ENCODE results near the gene TENM4.

Gene TENM4

DNA sequence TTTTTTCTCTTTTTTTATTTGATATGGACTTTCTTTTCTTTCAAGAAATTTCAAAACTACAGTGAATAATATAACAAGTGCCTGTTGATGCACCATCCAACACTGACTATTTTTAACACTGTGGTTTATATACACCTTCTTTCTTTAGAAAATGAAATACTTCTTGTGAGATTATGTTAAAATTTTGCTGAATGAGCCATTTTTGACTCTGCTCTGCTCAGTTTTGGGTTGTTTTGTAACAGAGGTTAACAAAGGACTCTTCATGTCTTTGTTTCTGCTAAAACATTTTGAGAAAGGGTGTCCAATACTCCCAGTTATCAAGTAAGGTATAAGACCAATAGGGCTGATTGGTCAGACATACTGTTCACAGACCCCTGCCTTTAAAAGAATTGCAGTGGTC, 44.0 kb upstream of the TENM4 start:
- CTCF ChIA-PET: interaction anchor here (0.6 to 1.3 kb wide), 3 partner anchors 8 to 305 kb away, joined by 3 to 5 read pairs (median 4); no protein-coding TSS in a partner anchor
- no peaks in the 10 kb centered on the region for H3K4me1 ChIP-seq (ENCODE audit: control insufficient read depth, insufficient read depth, low read length)
- POLR2A ChIA-PET: no interaction called here
- no peaks in the 10 kb centered on the region for H3K36me3 ChIP-seq (ENCODE audit: control insufficient read depth in 2 of 2, insufficient read depth in 1 of 2, low read length in 2 of 2)
- H3K4me3 ChIP-seq (ENCODE audit: low read depth, low read length): no peak overlapping the region
- no peak overlapping the region for H3K27ac ChIP-seq (ENCODE audit: extremely low read depth, low read depth, low read length)
- TF ChIP-seq SP3 (tag by site-specific recombination; IDR thresholded peaks at IDR 0.05): no peak
- TF ChIP-seq, protein P1, sequence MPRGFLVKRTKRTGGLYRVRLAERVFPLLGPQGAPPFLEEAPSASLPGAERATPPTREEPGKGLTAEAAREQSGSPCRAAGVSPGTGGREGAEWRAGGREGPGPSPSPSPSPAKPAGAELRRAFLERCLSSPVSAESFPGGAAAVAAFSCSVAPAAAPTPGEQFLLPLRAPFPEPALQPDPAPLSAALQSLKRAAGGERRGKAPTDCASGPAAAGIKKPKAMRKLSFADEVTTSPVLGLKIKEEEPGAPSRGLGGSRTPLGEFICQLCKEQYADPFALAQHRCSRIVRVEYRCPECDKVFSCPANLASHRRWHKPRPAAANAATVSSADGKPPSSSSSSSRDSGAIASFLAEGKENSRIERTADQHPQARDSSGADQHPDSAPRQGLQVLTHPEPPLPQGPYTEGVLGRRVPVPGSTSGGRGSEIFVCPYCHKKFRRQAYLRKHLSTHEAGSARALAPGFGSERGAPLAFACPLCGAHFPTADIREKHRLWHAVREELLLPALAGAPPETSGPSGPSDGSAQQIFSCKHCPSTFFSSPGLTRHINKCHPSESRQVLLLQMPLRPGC (tag by site-specific recombination; IDR thresholded peaks at IDR 0.05): no peak
- TF ChIP-seq ZNF837 (tag by site-specific recombination; IDR thresholded peaks at IDR 0.05): no peak
- TF ChIP-seq ZNF585B (tag by site-specific recombination; IDR thresholded peaks at IDR 0.05): no peak
- TF ChIP-seq SCRT1 (tag by site-specific recombination; IDR thresholded peaks at IDR 0.05; ENCODE audit: borderline replicate concordance): no peak
- TF ChIP-seq KLF17 (tag by site-specific recombination; IDR thresholded peaks at IDR 0.05): no peak
- no peak for TF ChIP-seq MZF1 (tag by site-specific recombination; IDR thresholded peaks at IDR 0.05; ENCODE audit: borderline replicate concordance)
- no peak for TF ChIP-seq ZNF433 (tag by site-specific recombination; IDR thresholded peaks at IDR 0.05; ENCODE audit: low read depth)
- TF ChIP-seq ZNF394 (tag by site-specific recombination; IDR thresholded peaks at IDR 0.05; ENCODE audit: borderline replicate concordance): no peak
- no peak for TF ChIP-seq ZBTB44 (tag by site-specific recombination; IDR thresholded peaks at IDR 0.05)
- TF ChIP-seq ZNF10 (tag by site-specific recombination; IDR thresholded peaks at IDR 0.05): no peak
- no peak for TF ChIP-seq ZEB2 (tag by site-specific recombination; IDR thresholded peaks at IDR 0.05)
- no peak for TF ChIP-seq ZNF558 (tag by site-specific recombination; IDR thresholded peaks at IDR 0.05)
- H3K9me3 ChIP-seq (ENCODE audit: control insufficient read depth, insufficient read depth, low read depth, low read length): no peaks in the 10 kb centered on the region

DNA sequence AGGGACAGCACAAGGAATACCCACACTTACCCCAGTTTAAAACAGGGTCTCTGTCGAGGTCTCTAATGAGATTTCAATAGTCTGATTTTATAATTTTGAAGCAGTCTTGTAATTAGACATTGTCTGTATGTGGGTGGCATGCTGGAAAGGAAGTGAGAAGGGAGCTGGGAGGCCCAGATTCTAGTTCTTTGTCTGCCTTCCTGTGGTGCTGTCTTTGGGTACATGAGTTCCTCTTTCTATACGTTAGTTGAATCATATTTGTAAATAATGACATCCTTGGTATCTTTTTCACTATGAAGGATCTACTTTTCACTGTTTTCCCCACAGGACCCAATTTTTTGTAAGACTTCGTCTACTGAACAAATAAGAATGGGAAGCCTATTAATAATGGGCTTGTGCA, 42.0 kb upstream of the TENM4 start:
- POLR2A ChIA-PET: no interaction called here
- Histone ChIP-seq H3K9me3 (ENCODE audit: control insufficient read depth, insufficient read depth, low read depth, low read length) (no peaks in the 10 kb centered on the region), H3K27ac (ENCODE audit: extremely low read depth, low read depth, low read length) (no peak overlapping the region), H3K4me1 (ENCODE audit: control insufficient read depth, insufficient read depth, low read length) (no peaks in the 10 kb centered on the region), H3K36me3 (ENCODE audit: control insufficient read depth in 2 of 2, insufficient read depth in 1 of 2, low read length in 2 of 2) (no peaks in the 10 kb centered on the region), H3K4me3 (ENCODE audit: low read depth, low read length) (no peak overlapping the region)
- TF ChIP-seq ZEB2 (tag by site-specific recombination; IDR thresholded peaks at IDR 0.05): no peak
- no peak for TF ChIP-seq EGR2 (tag by site-specific recombination; IDR thresholded peaks at IDR 0.05; ENCODE audit: low read depth)
- no peak for TF ChIP-seq ZNF701 (tag by site-specific recombination; IDR thresholded peaks at IDR 0.05)
- no peak for TF ChIP-seq OVOL3 (tag by site-specific recombination; IDR thresholded peaks at IDR 0.05)
- TF ChIP-seq ZBTB8A (tag by site-specific recombination; IDR thresholded peaks at IDR 0.05): no peak
- TF ChIP-seq HOXA7 (CRISPR knock-in tag; IDR thresholded peaks at IDR 0.05; ENCODE audit: borderline replicate concordance): no peak
- no peak for TF ChIP-seq ZBTB44 (tag by site-specific recombination; IDR thresholded peaks at IDR 0.05)
- no peak for TF ChIP-seq ZNF169 (tag by site-specific recombination; IDR thresholded peaks at IDR 0.05)
- TF ChIP-seq KLF17 (tag by site-specific recombination; IDR thresholded peaks at IDR 0.05): no peak
- no peak for TF ChIP-seq MYNN (tag by site-specific recombination; IDR thresholded peaks at IDR 0.05; ENCODE audit: borderline replicate concordance)
- no peak for TF ChIP-seq ZNF155 (tag by site-specific recombination; IDR thresholded peaks at IDR 0.05)
- no peak for TF ChIP-seq ZNF248 (tag by site-specific recombination; IDR thresholded peaks at IDR 0.05)
- CTCF ChIA-PET: interaction anchor here (0.5 to 3.0 kb wide), 4 partner anchors 11 to 838 kb away, joined by 3 to 26 read pairs (median 3); no protein-coding TSS in a partner anchor
